Activated CD4-positive, alpha-beta T cell treated with anti-CD3 and anti-CD28 coated beads, Interleukin-2, amount 50 U/mL, for 4 hours (primary cell): ENCODE measurements around the gene S100A16.
A peak's percentile ranks its signal among the peaks of the same experiment; 100 is the strongest.

Source experiments
- DNase-seq, 2 experiments: peaks; one replicate each; pipeline ENCODE4 v3.0.0-alpha.2; 2020

S100A16 gene

GRCh38 chr1:153635872-153636271 lies 22.9 kb upstream of the S100A16 start:
- DNase-seq = no peak

GRCh38 chr1:153633754-153634665 lies 21.1 kb upstream of the S100A16 start, which contains the start of gene CHTOP:
Gene CHTOP (plus strand): TSS chr1:153634066. CDS start chr1:153636589, 2,523 bp downstream.
- DNase-seq = peak; percentile 91

GRCh38 chr1:153633161-153633753 lies 20.3 kb upstream of the S100A16 start:
- no peak for DNase-seq

- no peak for DNase-seq
Observed at GRCh38 chr1:153631047-153632022, 18.4 kb upstream of the S100A16 start.

GRCh38 chr1:153630384-153630783 lies 17.4 kb upstream of the S100A16 start:
- no peak for DNase-seq

- no peak for DNase-seq
Observed at GRCh38 chr1:153629971-153630370, 17.0 kb upstream of the S100A16 start.

- DNase-seq = no peak
Observed at GRCh38 chr1:153629343-153629665, 16.4 kb upstream of the S100A16 start.

GRCh38 chr1:153628638-153629342 lies 15.9 kb upstream of the S100A16 start:
- no peak for DNase-seq

GRCh38 chr1:153627715-153628626 lies 15.0 kb upstream of the S100A16 start, which contains the start of gene S100A1:
Gene S100A1 (plus strand): TSS chr1:153628434. CDS start chr1:153630522, 2,088 bp downstream.
- DNase-seq = no peak

GRCh38 chr1:153626904-153627714 lies 14.2 kb upstream of the S100A16 start, which contains the start of gene S100A13:
Gene S100A13 (minus strand): TSS chr1:153627505. CDS start chr1:153626472, 1,033 bp downstream.
- DNase-seq = no peak

- no peak for DNase-seq
Observed at GRCh38 chr1:153626477-153626903, 13.6 kb upstream of the S100A16 start.

- DNase-seq = no peak
Observed at GRCh38 chr1:153624965-153625611, 12.2 kb upstream of the S100A16 start.

GRCh38 chr1:153623101-153623500 lies 10.2 kb upstream of the S100A16 start:
- no peak for DNase-seq

- no peak for DNase-seq
Observed at GRCh38 chr1:153619171-153619570, 6.2 kb upstream of the S100A16 start.

GRCh38 chr1:153617663-153618062 lies 4.7 kb upstream of the S100A16 start:
- peak; percentile 44 to 53 for DNase-seq

GRCh38 chr1:153616917-153617311 lies 4.0 kb upstream of the S100A16 start:
- no peak for DNase-seq

- DNase-seq = no peak
Observed at GRCh38 chr1:153616144-153616916, 3.4 kb upstream of the S100A16 start, which contains the start of gene S100A14. Gene S100A14 (minus strand): TSS chr1:153616325. CDS start chr1:153615858, 467 bp downstream.

GRCh38 chr1:153615406-153615805 lies 2.5 kb upstream of the S100A16 start:
- no peak for DNase-seq

- DNase-seq = no peak
Observed at GRCh38 chr1:153614906-153615305, 2.0 kb upstream of the S100A16 start.
